H9 (cell line): Measurements from ENCODE around the gene TIGD6. TPM values are rescaled to one million over a fixed set of nuclear protein-coding genes. Genes with fewer than 3 reads are reported as not detected.
A peak's percentile ranks its signal among the peaks of the same experiment; 100 is the strongest.

Source experiments
- DNase-seq: peaks from one replicate; pipeline ENCODE4 v3.0.0-alpha.2; 2017
- H2AFZ ChIP-seq: one replicate; pipeline ENCODE4 v1.6.1; 2013; ENCODE audit warnings: mild to moderate bottlenecking, low read length, control low read depth, moderate library complexity
- H2AK5ac ChIP-seq: 2 replicates; pipeline ENCODE4 v1.6.1; 2013; ENCODE audit warnings: low read length, control low read depth, mixed read lengths; ENCODE audit not compliant: insufficient read length
- H2BK120ac ChIP-seq: one replicate; pipeline ENCODE4 v1.6.1; 2013; ENCODE audit warnings: low read depth, mild to moderate bottlenecking, low read length, control low read depth, inconsistent platforms; ENCODE audit not compliant: poor library complexity, severe bottlenecking
- H2BK12ac ChIP-seq: 2 replicates; pipeline ENCODE4 v1.6.1; 2013; ENCODE audit warnings: low read length, control low read depth, mixed read lengths, low read depth; ENCODE audit not compliant: insufficient read length
- H2BK15ac ChIP-seq: 2 replicates; pipeline ENCODE4 v1.6.1; 2013; ENCODE audit warnings: low read depth, low read length, control low read depth
- H2BK20ac ChIP-seq: one replicate; pipeline ENCODE4 v1.6.1; 2013; ENCODE audit warnings: low read depth, mild to moderate bottlenecking, low read length, control low read depth, inconsistent platforms; ENCODE audit not compliant: poor library complexity, severe bottlenecking
- H2BK5ac ChIP-seq: 2 replicates; pipeline ENCODE4 v1.6.1; 2013; ENCODE audit warnings: low read length, control low read depth, mixed read lengths; ENCODE audit not compliant: insufficient read length
- H3K14ac ChIP-seq: 2 replicates; pipeline ENCODE4 v1.6.1; 2013; ENCODE audit warnings: low read length, control low read depth; ENCODE audit not compliant: insufficient read depth
- H3K18ac ChIP-seq: 2 replicates; pipeline ENCODE4 v1.6.1; 2013; ENCODE audit warnings: low read depth, mild to moderate bottlenecking, mixed read lengths, low read length, control low read depth; ENCODE audit not compliant: insufficient read length
- H3K23ac ChIP-seq: 2 replicates; pipeline ENCODE4 v1.6.1; 2013; ENCODE audit warnings: low read length, control low read depth, mixed read lengths, low read depth; ENCODE audit not compliant: insufficient read length
- H3K23me2 ChIP-seq: 2 replicates; pipeline ENCODE4 v1.6.1; 2013; ENCODE audit warnings: low read depth, mild to moderate bottlenecking, mixed read lengths, low read length, control low read depth; ENCODE audit not compliant: insufficient read length, poor library complexity, severe bottlenecking
- H3K27ac ChIP-seq: 2 replicates; pipeline ENCODE4 v1.5.1; 2013; ENCODE audit warnings: low read length, control low read depth, mixed read lengths, low read depth; ENCODE audit not compliant: insufficient read length
- H3K27me3 ChIP-seq: 2 replicates; pipeline ENCODE4 v1.6.1; 2013; ENCODE audit warnings: low read length, control low read depth, inconsistent platforms; ENCODE audit not compliant: insufficient read depth
- H3K4ac ChIP-seq: 2 replicates; pipeline ENCODE4 v1.6.1; 2013; ENCODE audit warnings: low read depth, mild to moderate bottlenecking, control low read depth, inconsistent platforms, low read length, moderate library complexity
- H3K4me1 ChIP-seq: 2 replicates; pipeline ENCODE4 v1.6.1; 2013; ENCODE audit warnings: low read length, control low read depth, inconsistent platforms; ENCODE audit not compliant: insufficient read depth
- H3K4me2 ChIP-seq: 2 replicates; pipeline ENCODE4 v1.6.1; 2013; ENCODE audit warnings: low read length, control low read depth, mixed read lengths; ENCODE audit not compliant: insufficient read length, insufficient read depth
- H3K56ac ChIP-seq: 2 replicates; pipeline ENCODE4 v1.6.1; 2013; ENCODE audit warnings: low read depth, mild to moderate bottlenecking, mixed read lengths, low read length, control low read depth; ENCODE audit not compliant: insufficient read length
- H3K79me1 ChIP-seq: 2 replicates; pipeline ENCODE4 v1.6.1; 2013; ENCODE audit warnings: low read depth, mild to moderate bottlenecking, moderate library complexity, low read length, control low read depth, inconsistent platforms; ENCODE audit not compliant: insufficient read depth, poor library complexity, severe bottlenecking
- H3K79me2 ChIP-seq: 2 replicates; pipeline ENCODE4 v1.6.1; 2013; ENCODE audit warnings: low read length, control low read depth, inconsistent platforms; ENCODE audit not compliant: insufficient read depth
- H3K9ac ChIP-seq: 2 replicates; pipeline ENCODE4 v1.6.1; 2013; ENCODE audit warnings: low read length, control low read depth, mixed read lengths; ENCODE audit not compliant: insufficient read length; ENCODE audit errors: extremely low read depth
- H3K9me3 ChIP-seq: one replicate; pipeline ENCODE4 v1.6.1; 2013; ENCODE audit warnings: low read depth, low read length, inconsistent platforms; ENCODE audit not compliant: control insufficient read depth
- H3T11ph ChIP-seq: one replicate; pipeline ENCODE4 v1.6.1; 2013; ENCODE audit warnings: mild to moderate bottlenecking, low read length, control low read depth, inconsistent platforms
- H4K20me1 ChIP-seq: one replicate; pipeline ENCODE4 v1.6.1; 2013; ENCODE audit not compliant: control insufficient read depth, insufficient read length, insufficient read depth
- H4K5ac ChIP-seq: 2 replicates; pipeline ENCODE4 v1.6.1; 2013; ENCODE audit warnings: low read depth, mild to moderate bottlenecking, mixed read lengths, low read length, control low read depth; ENCODE audit not compliant: insufficient read length
- H4K8ac ChIP-seq: replicated peaks from 2 replicates; pipeline ENCODE4 v1.6.1; 2013; ENCODE audit warnings: low read length, control low read depth, mixed read lengths, low read depth; ENCODE audit not compliant: insufficient read length
- H4K91ac ChIP-seq: 2 replicates; pipeline ENCODE4 v1.6.1; 2013; ENCODE audit warnings: low read depth, mild to moderate bottlenecking, moderate library complexity, mixed read lengths, low read length, control low read depth; ENCODE audit not compliant: insufficient read length
- H3K27ac Mint-ChIP-seq, 3 experiments: 2 replicates in 2 of 3; 3 replicates in 1 of 3; pipeline ENCODE4 v1.8.0; 2020 to 2021; ENCODE audit warnings: mixed read lengths in 3 of 3, mild to moderate bottlenecking in 1 of 3, moderate library complexity in 1 of 3
- H3K27me3 Mint-ChIP-seq: 2 replicates; pipeline ENCODE4 v1.8.0; 2021; ENCODE audit warnings: low read depth, mild to moderate bottlenecking, moderate library complexity, mixed read lengths
- H3K36me3 Mint-ChIP-seq, 3 experiments: 2 replicates in 2 of 3; 3 replicates in 1 of 3; pipeline ENCODE4 v1.8.0; 2020 to 2021; ENCODE audit warnings: low read depth in 3 of 3, mixed read lengths in 3 of 3; ENCODE audit not compliant: insufficient read depth in 1 of 3
- H3K4me1 Mint-ChIP-seq, 2 experiments: 2 replicates each; pipeline ENCODE4 v1.8.0; 2020; ENCODE audit warnings: mixed read lengths in 2 of 2
- H3K4me3 Mint-ChIP-seq, 2 experiments: 2 replicates in 1 of 2; 3 replicates in 1 of 2; pipeline ENCODE4 v1.8.0; 2020 to 2021; ENCODE audit warnings: mild to moderate bottlenecking in 2 of 2, mixed read lengths in 2 of 2, moderate library complexity in 1 of 2
- H3K9me3 Mint-ChIP-seq, 2 experiments: 2 replicates in 1 of 2; 3 replicates in 1 of 2; pipeline ENCODE4 v1.8.0; 2020; ENCODE audit warnings: mild to moderate bottlenecking in 2 of 2, mixed read lengths in 2 of 2, moderate library complexity in 1 of 2
- CTCF ChIP-seq: fragments of 200-600 bp; sonication (generic); conservative IDR thresholded peaks from 3 replicates; pipeline ENCODE4 v1.8.0; 2021; ENCODE audit warnings: antibody characterized with exemption, mild to moderate bottlenecking
- WGBS: extraction: QIAGEN DNeasy Blood & Tissue Kit; methylation state at CpG from one replicate; pipeline ENCODE4 v1.1.7; 2013; ENCODE audit warnings: missing lambda C conversion rate, low lambda C conversion rate, mixed read lengths; ENCODE audit not compliant: insufficient read length; ENCODE audit errors: extremely low coverage; 5-methylcytosine and 5-hydroxymethylcytosine counted together
- total RNA-seq: library from RNA; stranded (reverse); gene quantifications from 2 replicates; pipeline ENCODE4 v1.2.1, GENCODE V29; 2021

TIGD6 gene
- total RNA-seq, 1 experiment from 2014 or later = 1.8 TPM

- no peak overlapping the region for H3K14ac ChIP-seq
- no peaks in the 10 kb centered on the region for H3K79me2 ChIP-seq
- H2BK120ac ChIP-seq = no peak overlapping the region
- no peak overlapping the region for H3T11ph ChIP-seq
- peak overlapping the region; percentile 58 for H3K4me2 ChIP-seq
- H2AK5ac ChIP-seq = no peak overlapping the region
- no peak overlapping the region for H4K91ac ChIP-seq
- no peak for DNase-seq
- no peak overlapping the region for H3K18ac ChIP-seq
- H3K4ac ChIP-seq = no peak overlapping the region
- no peaks in the 10 kb centered on the region for H3K9me3 ChIP-seq
- peaks cover 2% of the 10 kb centered on the region; the same call in 1 of the 2 replicates for H3K4me1 ChIP-seq
- H2BK5ac ChIP-seq = no peak overlapping the region
- H3K9ac ChIP-seq = no peak overlapping the region
- no peaks in the 10 kb centered on the region for H4K20me1 ChIP-seq
- no peak overlapping the region for H4K5ac ChIP-seq
- H3K23ac ChIP-seq = no peak overlapping the region
- H3K27ac ChIP-seq = no peak overlapping the region
- peak overlapping the region; percentile 85 to 95 for H3K4me3 Mint-ChIP-seq
- peaks cover 5% of the 10 kb centered on the region for H3K23me2 ChIP-seq
- no peaks in the 10 kb centered on the region; the same call in 1 of the 2 replicates for H3K27me3 ChIP-seq
- H3K79me1 ChIP-seq = no peaks in the 10 kb centered on the region
- peaks cover 0 to 2% (median 0%) of the 10 kb centered on the region in 3 experiments; a peak in 1 of 7 replicates for H3K36me3 Mint-ChIP-seq
- H4K8ac ChIP-seq = no peak overlapping the region
- no CpG with 5 or more reads among the region's 23 CpGs for WGBS
- H3K27me3 Mint-ChIP-seq = peaks cover 9% of the 10 kb centered on the region
- no peak overlapping the region for H2BK12ac ChIP-seq
- no peak overlapping the region for H3K56ac ChIP-seq
- no peak for TF ChIP-seq CTCF
- H2BK15ac ChIP-seq = no peak overlapping the region
- H2BK20ac ChIP-seq = no peak overlapping the region
- H3K4me1 Mint-ChIP-seq = peaks cover 13 to 16% of the 10 kb centered on the region in 2 experiments
- H3K9me3 Mint-ChIP-seq = no peaks in the 10 kb centered on the region
- no peak overlapping the region for H2AFZ ChIP-seq
- H3K27ac Mint-ChIP-seq = no peak overlapping the region
These were observed 39.2 kb downstream of the TIGD6 start for GRCh38 chr5:149961186-149961685.
